ENCODE results near the gene GIMAP5.
"Not testable (repeated sequence)": the region's sequence is repeated elsewhere in the genome, so short reads cannot be mapped to it uniquely, and the experiment has no call there.

Gene GIMAP5

GRCh38 chr7:150735596-150736358 lies 1.4 kb upstream of the GIMAP5 start:
- no peak for DNase-seq

DNA sequence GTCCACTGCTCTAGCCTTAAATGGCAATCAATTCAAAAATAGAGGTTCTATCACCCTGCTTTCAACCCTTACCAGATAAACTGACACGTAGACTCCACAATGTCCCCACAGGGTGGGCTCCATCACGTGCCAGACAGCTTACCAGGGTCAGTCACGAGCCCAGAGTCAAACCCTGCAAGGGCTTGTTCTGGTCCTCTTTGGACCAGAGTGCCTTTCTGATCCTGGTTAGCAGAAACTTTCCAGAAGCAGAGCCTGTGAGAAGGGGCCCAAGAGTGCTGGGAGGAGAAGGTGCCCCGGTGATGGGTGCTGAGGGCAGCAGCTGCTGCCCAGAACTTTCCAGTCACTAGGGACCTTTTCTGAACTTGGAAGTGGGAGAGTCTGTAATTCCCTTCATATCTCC lies 354 bp upstream of the GIMAP5 start:
- no peak for DNase-seq

GRCh38 chr7:150738092-150738491 lies 874 bp downstream of the GIMAP5 start:
- no peak for DNase-seq

DNA sequence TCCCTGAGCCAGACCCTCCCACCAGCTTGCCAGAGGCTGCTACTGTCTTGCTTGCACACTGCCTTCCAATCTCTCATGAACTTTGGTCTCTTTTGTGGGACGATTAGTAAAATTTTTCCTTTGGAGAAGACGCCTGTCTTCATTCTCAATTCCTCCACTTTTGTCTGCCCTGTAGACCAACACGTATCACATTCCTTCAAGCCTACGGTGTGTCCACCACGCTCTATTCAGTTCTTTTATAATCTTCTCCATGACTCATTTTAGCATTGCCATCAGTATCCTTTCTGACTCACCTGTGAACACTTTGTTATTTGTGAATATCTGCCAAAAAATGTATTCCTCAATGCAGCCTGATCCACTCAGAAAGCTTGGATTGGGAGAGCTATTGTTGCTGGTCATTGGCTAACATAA lies 1.4 kb downstream of the GIMAP5 start:
- DNase-seq, result no peak

- DNase-seq, result no peak
Measured at GRCh38 chr7:150739033-150739432, 1.8 kb downstream of the GIMAP5 start.

- no peak for DNase-seq
Measured at GRCh38 chr7:150740053-150740452, 2.8 kb downstream of the GIMAP5 start.

DNA sequence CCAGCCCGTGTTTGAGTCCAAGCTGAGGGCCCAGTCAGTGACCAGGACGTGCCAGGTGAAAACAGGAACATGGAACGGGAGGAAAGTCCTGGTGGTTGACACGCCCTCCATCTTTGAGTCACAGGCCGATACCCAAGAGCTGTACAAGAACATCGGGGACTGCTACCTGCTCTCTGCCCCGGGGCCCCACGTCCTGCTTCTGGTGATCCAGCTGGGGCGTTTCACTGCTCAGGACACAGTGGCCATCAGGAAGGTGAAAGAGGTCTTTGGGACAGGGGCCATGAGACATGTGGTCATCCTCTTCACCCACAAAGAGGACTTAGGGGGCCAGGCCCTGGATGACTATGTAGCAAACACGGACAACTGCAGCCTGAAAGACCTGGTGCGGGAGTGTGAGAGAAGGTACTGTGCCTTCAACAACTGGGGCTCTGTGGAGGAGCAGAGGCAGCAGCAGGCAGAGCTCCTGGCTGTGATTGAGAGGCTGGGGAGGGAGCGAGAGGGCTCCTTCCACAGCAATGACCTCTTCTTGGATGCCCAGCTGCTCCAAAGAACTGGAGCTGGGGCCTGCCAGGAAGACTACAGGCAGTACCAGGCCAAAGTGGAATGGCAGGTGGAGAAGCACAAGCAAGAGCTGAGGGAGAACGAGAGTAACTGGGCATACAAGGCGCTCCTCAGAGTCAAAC lies 5.2 kb downstream of the GIMAP5 start:
- DNase-seq, result no peak

GRCh38 chr7:150744041-150744656 lies 6.9 kb downstream of the GIMAP5 start:
- DNase-seq, result no peak

- DNase-seq, result no peak
Measured at GRCh38 chr7:150745086-150745485, 7.9 kb downstream of the GIMAP5 start.

DNA sequence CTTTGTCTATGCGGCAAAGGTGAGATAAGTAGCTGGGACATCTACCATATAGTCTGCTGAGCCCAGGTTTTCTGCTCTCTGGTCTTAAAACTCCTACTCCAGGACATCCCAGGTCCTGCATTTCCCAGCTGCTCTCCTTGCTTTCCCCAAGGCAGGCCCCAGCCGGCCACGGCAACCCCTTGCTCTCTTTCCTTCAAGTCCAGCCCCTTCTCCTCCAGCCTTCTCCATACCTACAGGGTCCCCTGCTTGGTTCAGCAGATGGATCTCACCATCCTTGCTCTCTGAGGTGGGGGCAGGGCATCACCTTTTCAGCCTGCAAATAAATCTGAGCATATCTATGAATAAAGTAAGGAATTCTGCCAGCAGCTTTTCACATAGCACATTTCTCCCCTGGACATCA lies 8.7 kb downstream of the GIMAP5 start:
- DNase-seq, result no peak

DNA sequence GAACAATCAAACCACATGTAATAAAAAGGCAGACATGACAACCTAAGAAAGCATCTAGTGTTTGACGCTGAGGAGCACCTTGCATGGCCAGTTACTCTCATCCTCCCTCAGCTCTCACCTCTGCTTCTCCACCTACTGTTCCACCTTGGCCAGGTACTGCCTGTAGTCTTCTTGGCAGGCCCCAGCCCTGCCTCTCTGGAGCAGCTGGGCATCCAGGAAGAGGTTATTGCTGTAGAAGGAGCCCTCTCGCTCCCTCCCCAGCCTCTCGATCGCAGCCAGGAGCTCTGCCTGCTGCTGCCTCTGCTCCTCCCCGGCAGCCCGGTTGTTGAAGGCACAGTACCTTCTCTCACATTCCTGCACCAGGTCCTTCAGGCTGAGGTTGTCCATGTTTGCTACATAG lies 9.7 kb downstream of the GIMAP5 start:
- DNase-seq, result no peak

DNA sequence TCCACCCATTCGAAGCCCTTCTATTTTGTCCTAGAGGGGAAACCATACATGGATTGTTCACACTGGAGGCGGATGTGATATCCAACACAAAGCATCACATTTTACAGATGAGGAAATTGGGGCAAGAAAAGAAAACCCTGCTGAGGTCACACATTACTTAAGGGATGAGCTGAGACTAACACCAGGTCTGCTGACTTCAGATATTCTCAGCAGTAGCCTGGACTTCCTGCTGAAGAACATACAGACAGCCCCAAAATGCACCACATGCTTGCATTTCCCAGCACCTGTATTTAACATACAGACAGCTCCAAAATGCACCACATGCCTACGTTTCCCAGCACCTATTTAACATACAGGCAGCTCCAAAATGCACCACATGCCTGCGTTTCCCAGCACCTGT lies 11.2 kb downstream of the GIMAP5 start:
- DNase-seq, result no peak

- no peak for DNase-seq
Measured at GRCh38 chr7:150751702-150752101, 14.5 kb downstream of the GIMAP5 start.

DNA sequence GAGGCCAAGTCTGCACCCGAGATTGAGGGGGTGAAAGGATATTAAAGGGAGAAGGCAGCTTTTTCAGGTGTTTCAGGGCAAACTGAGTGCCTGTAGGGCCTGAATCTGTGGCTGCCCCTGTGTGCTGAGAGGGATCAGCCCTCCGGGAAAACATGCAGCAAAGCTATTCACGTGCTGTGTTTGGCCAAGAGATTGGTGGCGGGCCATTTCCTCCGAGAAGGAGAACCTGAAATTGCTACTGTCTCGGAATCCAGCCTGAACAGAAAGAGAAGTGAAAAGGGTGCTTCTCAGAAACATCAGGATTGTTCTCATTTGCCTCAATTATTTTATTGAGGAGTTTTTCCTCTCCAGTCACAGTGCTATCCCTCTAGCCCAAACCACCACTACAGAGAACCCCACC lies 16.0 kb downstream of the GIMAP5 start:
- DNase-seq, result no peak

DNA sequence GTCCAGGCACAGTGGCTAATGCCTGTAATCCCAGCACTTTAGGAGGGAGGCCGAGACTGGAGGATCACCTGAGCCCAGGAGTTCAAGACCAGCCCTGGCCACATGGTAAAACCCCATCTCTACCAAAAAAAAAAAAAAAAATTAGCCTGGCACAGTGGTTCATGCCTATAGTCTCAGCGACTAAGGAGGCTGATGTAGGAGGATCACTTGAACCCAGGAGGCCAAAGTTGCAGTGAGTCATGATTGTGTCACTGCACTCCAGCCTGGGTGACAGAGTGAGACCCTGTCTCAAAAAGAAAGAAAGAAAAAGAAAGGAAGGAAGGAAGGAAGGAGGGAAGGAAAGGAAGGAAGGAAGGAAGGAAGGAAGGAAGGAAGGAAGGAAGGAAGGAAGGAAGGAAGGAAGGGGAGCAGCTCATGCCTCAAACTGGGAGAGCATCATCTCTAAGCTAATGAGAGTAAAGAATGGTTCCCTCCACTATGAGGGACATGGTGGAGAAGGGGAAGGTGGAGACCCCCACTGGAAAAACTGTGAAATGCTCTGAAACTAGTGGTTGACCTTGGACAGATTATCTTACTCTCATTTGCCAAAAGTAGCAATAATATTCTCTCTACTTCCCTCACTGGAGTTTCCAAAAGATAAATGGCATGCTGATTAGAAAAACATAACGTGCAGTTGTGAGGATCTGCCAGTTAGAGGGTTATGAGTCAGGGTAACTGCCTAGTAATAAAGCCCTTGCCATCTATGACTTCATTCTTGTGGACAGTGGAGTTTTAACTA lies 16.8 kb downstream of the GIMAP5 start:
- DNase-seq, result no peak

DNA sequence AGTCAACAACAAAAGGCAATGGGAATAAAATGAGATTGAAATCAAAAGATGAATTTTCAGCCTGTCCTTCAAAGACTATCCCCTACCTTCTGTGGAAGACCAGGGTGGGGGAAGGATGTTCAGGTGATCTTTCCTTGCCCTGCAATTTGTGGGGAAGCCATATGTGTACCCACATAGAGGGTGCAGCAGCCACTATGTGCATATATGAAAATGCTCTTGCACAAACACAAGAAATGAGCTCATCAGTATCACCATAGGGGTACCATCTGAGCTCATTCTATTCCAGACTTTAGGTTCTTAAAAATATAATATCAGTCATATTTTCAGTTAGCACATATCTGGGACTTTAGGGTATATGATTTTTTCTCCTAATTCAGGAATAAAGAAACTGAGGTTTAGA lies 17.7 kb downstream of the GIMAP5 start:
- DNase-seq, result no peak

- no peak for DNase-seq
Measured at GRCh38 chr7:150755473-150756099, 18.4 kb downstream of the GIMAP5 start.

DNA sequence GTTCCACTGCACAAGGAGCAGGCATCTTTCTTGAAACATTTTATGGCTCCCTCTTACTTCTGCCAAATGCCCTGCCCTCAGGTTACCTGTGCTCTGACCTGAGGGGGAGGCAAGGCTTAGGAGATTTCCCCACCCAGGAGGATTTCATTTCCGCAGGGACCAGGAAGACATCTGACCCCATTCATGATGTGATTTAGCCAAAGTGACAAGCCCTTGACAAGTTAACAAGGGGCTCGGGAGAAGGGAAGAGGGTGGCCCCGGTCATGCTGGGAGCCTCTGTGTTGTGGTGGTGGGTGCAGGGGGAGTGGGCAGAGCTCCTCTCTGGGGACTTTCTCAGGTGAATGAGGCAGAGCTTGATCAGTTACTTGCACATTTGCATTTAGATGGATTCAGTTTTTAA lies 18.9 kb downstream of the GIMAP5 start:
- no peak for DNase-seq

GRCh38 chr7:150756858-150757257 lies 19.6 kb downstream of the GIMAP5 start:
- DNase-seq, result no peak

DNA sequence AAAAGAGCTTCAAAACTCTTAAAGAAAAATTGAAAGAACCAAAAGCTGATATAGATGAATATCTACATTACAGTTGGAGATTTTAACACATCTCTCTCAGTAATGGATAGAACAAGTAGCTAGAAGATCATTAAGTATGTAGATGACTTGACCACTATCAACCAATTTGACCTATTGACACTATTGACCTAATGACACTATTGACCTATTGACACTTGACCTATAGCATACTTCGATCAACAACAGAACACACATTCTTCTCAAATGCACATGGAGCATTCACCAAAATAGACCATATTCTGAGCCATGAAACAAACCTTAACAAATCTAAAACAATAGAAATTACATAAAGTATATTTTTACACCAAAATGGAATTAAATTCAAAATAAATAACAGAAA lies 22.3 kb downstream of the GIMAP5 start:
- DNase-seq, result no peak

DNA sequence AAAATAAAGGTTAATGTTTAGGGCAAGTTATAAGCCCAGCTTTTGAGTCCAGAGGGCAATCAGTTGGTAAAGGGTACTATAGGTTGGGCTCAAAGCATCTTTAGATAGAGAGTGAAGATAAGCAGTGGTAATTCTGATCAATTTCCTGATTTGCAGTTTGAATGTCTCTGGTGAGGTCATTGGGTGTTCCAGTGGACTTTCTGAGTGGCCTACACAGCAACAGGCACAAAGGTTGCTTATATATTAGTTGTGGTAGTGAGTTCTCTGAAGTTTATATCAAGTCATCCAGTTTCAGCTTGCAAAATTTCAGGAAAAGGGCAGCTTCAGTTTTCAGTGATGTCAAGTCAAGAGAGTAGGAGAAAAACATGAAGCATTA lies 29.1 kb downstream of the GIMAP5 start:
- DNase-seq, result no peak

DNA sequence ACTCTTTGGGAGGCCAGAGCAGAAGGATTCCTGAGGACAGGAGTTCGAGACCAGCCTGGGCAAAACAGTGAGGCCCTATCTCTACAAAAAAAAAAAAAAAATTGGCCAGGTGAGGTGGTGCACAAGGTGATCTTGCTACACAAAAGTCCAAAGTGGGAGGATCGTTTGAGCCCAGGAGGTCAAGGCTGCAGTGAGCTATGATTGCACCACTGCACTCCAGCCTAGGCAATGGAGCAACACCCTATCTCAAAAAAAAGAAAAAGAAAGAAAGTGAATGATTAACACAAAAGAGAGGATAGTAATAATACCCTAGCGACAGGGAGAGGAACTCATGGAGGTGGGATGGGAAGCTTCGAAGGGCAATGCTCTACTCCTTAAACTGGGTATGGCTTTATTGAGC lies 32.5 kb downstream of the GIMAP5 start:
- no peak for DNase-seq

DNA sequence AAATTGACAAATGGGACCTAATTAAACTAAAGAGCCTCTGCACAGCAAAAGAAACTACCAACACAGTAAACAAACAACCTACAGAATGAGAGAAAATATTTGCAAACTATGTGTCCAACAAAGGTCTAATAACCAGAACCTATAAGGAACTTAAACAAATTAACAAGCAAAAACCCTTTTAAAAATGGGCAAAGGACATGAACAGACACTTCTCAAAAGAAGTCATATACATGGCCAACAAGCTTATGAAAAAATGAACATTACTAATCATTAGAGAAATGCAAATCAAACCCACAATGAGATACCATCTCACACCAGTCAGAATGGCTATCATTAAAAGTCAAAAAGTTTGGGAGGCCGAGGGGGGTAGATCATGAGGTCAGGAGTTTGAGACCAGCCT lies 36.9 kb downstream of the GIMAP5 start:
- not testable (repeated sequence) for DNase-seq

Measured in fibroblast of skin of right biceps (primary cell).